Type B pancreatic cell (in vitro differentiated cells): ENCODE data around the gene SDK2. TPM values are rescaled to one million over a fixed set of nuclear protein-coding genes. Genes with fewer than 3 reads are reported as not detected.

Source experiments
- DNase-seq: peaks from one replicate; pipeline ENCODE4 v3.0.0; 2021; ENCODE audit warnings: mixed read lengths; ENCODE audit not compliant: unreplicated experiment; ENCODE audit errors: extremely low spot score
- H3K27ac Mint-ChIP-seq: 2 replicates; pipeline ENCODE4 v1.8.0; 2021; ENCODE audit warnings: mild to moderate bottlenecking, mixed read lengths
- H3K27me3 Mint-ChIP-seq: 2 replicates; pipeline ENCODE4 v1.8.0; 2021; ENCODE audit warnings: mixed read lengths
- H3K36me3 Mint-ChIP-seq: 2 replicates; pipeline ENCODE4 v1.8.0; 2021; ENCODE audit warnings: mixed read lengths
- H3K4me1 Mint-ChIP-seq: one replicate; pipeline ENCODE4 v1.8.0; 2021; ENCODE audit warnings: mixed read lengths; ENCODE audit not compliant: unreplicated experiment
- H3K4me3 Mint-ChIP-seq: 2 replicates; pipeline ENCODE4 v1.8.0; 2021; ENCODE audit warnings: mild to moderate bottlenecking, mixed read lengths
- H3K9me3 Mint-ChIP-seq: 2 replicates; pipeline ENCODE4 v1.8.0; 2021; ENCODE audit warnings: mixed read lengths
- total RNA-seq: library from RNA; stranded (reverse); gene quantifications from 2 replicates; pipeline ENCODE4 v1.2.1, GENCODE V29; 2021; ENCODE audit warnings: low replicate concordance
- TF ChIP-seq, protein P1 (sequence below): fragments of 200-600 bp; sonication (generic); conservative IDR thresholded peaks from 2 replicates; pipeline ENCODE4 v1.5.0; 2021; ENCODE audit warnings: antibody characterized with exemption, mild to moderate bottlenecking

Gene SDK2
- total RNA-seq, 1 donor from 2014 or later = 47.3 TPM

DNA sequence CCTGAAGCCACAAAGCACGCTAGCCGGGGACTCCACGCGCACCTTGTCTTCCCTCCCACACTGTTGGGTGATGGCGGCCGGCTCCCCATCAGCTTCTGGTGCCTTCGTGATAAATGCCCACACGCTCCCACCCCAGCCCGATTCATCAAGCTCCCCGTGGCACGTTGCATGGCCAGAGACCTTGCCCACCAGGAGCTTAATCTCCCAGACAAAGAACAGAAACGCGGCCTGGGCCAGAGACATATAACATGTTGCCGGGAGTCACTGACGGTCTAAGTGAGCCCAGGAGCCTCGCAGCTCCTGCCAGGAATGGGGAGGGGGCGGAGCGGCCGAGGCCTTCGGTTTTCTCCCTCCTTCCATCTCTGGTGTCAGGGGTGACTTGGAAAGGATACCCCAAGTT lies 93.1 kb downstream of the SDK2 start:
- H3K9me3 Mint-ChIP-seq = no peaks in the 10 kb centered on the region
- peaks cover 66% of the 10 kb centered on the region for H3K4me1 Mint-ChIP-seq
- TF ChIP-seq, protein P1, sequence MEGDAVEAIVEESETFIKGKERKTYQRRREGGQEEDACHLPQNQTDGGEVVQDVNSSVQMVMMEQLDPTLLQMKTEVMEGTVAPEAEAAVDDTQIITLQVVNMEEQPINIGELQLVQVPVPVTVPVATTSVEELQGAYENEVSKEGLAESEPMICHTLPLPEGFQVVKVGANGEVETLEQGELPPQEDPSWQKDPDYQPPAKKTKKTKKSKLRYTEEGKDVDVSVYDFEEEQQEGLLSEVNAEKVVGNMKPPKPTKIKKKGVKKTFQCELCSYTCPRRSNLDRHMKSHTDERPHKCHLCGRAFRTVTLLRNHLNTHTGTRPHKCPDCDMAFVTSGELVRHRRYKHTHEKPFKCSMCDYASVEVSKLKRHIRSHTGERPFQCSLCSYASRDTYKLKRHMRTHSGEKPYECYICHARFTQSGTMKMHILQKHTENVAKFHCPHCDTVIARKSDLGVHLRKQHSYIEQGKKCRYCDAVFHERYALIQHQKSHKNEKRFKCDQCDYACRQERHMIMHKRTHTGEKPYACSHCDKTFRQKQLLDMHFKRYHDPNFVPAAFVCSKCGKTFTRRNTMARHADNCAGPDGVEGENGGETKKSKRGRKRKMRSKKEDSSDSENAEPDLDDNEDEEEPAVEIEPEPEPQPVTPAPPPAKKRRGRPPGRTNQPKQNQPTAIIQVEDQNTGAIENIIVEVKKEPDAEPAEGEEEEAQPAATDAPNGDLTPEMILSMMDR = no peak
- H3K27me3 Mint-ChIP-seq = peaks cover 3% of the 10 kb centered on the region
- no peak overlapping the region for H3K4me3 Mint-ChIP-seq
- no peak for DNase-seq
- H3K27ac Mint-ChIP-seq = no peak overlapping the region
- peaks cover 3% of the 10 kb centered on the region for H3K36me3 Mint-ChIP-seq

- Mint-ChIP-seq H3K27me3 (peaks cover 3% of the 10 kb centered on the region), H3K4me3 (no peak overlapping the region), H3K36me3 (peaks cover 3% of the 10 kb centered on the region), H3K27ac (no peak overlapping the region), H3K4me1 (peaks cover 60% of the 10 kb centered on the region), H3K9me3 (no peaks in the 10 kb centered on the region)
- TF ChIP-seq, protein P1 = no peak
- no peak for DNase-seq
Observed at GRCh38 chr17:73550556-73550955, 93.7 kb downstream of the SDK2 start.

- DNase-seq = no peak
- TF ChIP-seq, protein P1 = no peak
- no peak overlapping the region for H3K27ac Mint-ChIP-seq
- H3K4me3 Mint-ChIP-seq = no peak overlapping the region
- no peaks in the 10 kb centered on the region for H3K9me3 Mint-ChIP-seq
- peaks cover 60% of the 10 kb centered on the region for H3K4me1 Mint-ChIP-seq
- H3K27me3 Mint-ChIP-seq = peaks cover 3% of the 10 kb centered on the region
- H3K36me3 Mint-ChIP-seq = peaks cover 3% of the 10 kb centered on the region
Observed at GRCh38 chr17:73549841-73550430, 94.3 kb downstream of the SDK2 start.

DNA sequence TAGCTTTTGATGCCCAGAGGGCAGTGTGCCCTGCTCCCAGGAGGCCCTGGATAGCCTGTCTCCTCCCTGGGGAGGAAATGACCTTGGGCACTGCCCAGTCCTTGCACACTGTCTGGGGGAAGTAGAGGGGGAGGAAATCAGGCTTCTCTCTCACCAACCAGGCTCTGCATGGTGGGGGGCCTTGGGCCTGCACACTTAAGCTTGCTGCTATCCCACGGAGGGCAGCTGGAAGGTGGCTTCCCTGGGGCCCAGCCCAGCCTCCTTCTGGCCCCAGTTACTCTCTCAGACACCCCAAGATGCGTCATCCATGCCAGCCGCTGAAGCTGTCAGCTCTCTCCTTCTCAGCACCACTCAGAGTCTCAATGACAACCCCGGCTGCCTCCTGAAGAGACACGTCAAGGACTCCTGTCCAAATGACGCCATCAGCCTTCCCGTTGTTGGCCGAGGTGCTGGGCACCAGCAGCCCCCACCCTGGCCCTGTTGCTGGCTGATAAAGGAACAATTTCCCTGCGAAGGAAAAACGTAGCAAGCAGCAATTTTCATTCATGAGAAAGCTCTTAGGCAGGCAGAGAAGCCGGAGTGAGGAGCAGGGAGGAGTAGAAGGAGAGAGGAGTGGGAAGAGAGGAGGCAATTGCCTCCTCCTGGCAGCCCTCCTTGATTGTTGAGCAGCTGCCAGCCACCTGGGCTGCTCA lies 95.5 kb downstream of the SDK2 start:
- H3K27me3 Mint-ChIP-seq = peaks cover 3% of the 10 kb centered on the region
- no peak for DNase-seq
- no peaks in the 10 kb centered on the region for H3K9me3 Mint-ChIP-seq
- TF ChIP-seq, protein P1 = no peak
- H3K4me1 Mint-ChIP-seq = peaks cover 56% of the 10 kb centered on the region
- H3K4me3 Mint-ChIP-seq = no peak overlapping the region
- no peak overlapping the region for H3K27ac Mint-ChIP-seq
- peaks cover 9% of the 10 kb centered on the region for H3K36me3 Mint-ChIP-seq

- DNase-seq = no peak
- peaks cover 3% of the 10 kb centered on the region for H3K27me3 Mint-ChIP-seq
- no peaks in the 10 kb centered on the region for H3K9me3 Mint-ChIP-seq
- TF ChIP-seq, protein P1 = no peak
- H3K4me3 Mint-ChIP-seq = no peak overlapping the region
- no peak overlapping the region for H3K27ac Mint-ChIP-seq
- H3K36me3 Mint-ChIP-seq = peaks cover 9% of the 10 kb centered on the region
- peaks cover 55% of the 10 kb centered on the region for H3K4me1 Mint-ChIP-seq
Observed at GRCh38 chr17:73547790-73548189, 96.5 kb downstream of the SDK2 start.
